PC-3 (cell line): ENCODE measurements around the gene SEPHS1. TPM values are rescaled to one million over a fixed set of nuclear protein-coding genes. Genes with fewer than 3 reads are reported as not detected.

ENCODE experiments used
- ATAC-seq: fragments of 200-7000 bp; cut with Tn5 transposase; 2 replicates; pipeline ENCODE4 v1.9.1; 2020; ENCODE audit warnings: mild to moderate bottlenecking, moderate library complexity
- BruUV-seq: library from RNA; stranded (reverse); fragments of 400-500 nt; replicated peaks from 2 replicates; lab custom pipeline; 2021; lab: Mats Ljungman, UMichigan
- CTCF ChIA-PET: fragments of 300-600 bp; sonication (Branson Sonifier 250); formaldehyde crosslinking; loops from one replicate; lab custom pipeline; 2022; ENCODE audit warnings: antibody characterized with exemption; lab: Charles Lee
- POLR2A ChIA-PET: fragments of 300-600 bp; sonication (Branson Sonifier 250); formaldehyde crosslinking; loops from one replicate; lab custom pipeline; 2022; ENCODE audit warnings: antibody characterized with exemption; ENCODE audit not compliant: unreplicated experiment; lab: Charles Lee
- DNase-seq: peaks from one replicate; pipeline ENCODE4 v3.0.0-alpha.2; 2015
- H2AFZ ChIP-seq: fragments of 300-600 bp; sonication (generic); 2 replicates; pipeline ENCODE4 v1.6.0; 2016; ENCODE audit warnings: antibody characterized with exemption, low read length
- H3F3A ChIP-seq: fragments of 300-600 bp; sonication (generic); one replicate; pipeline ENCODE4 v1.6.0; 2017; ENCODE audit warnings: antibody characterized with exemption, low read length, control low read depth, mild to moderate bottlenecking; ENCODE audit not compliant: unreplicated experiment
- H3K27ac ChIP-seq: fragments of 300-600 bp; sonication (generic); 2 replicates; pipeline ENCODE4 v1.5.1; 2016; ENCODE audit warnings: mild to moderate bottlenecking, low read length
- H3K27me3 ChIP-seq: fragments of 300-600 bp; sonication (generic); 2 replicates; pipeline ENCODE4 v1.6.1; 2016; ENCODE audit warnings: low read length, mixed read lengths
- H3K36me3 ChIP-seq: fragments of 300-600 bp; sonication (generic); 2 replicates; pipeline ENCODE4 v1.6.1; 2016; ENCODE audit warnings: low read depth, mixed run types, low read length, mixed read lengths
- H3K4me1 ChIP-seq: fragments of 300-600 bp; sonication (generic); 2 replicates; pipeline ENCODE4 v1.5.1; 2016; ENCODE audit warnings: low read length; ENCODE audit not compliant: insufficient read depth
- H3K4me2 ChIP-seq: fragments of 300-600 bp; sonication (generic); 2 replicates; pipeline ENCODE4 v1.6.0; 2016; ENCODE audit warnings: low read length
- H3K4me3 ChIP-seq: fragments of 300-600 bp; sonication (generic); 2 replicates; pipeline ENCODE4 v1.5.1; 2016; ENCODE audit warnings: mild to moderate bottlenecking, low read length, mixed read lengths
- H3K79me2 ChIP-seq: fragments of 300-600 bp; sonication (generic); 2 replicates; pipeline ENCODE4 v1.6.1; 2017; ENCODE audit warnings: low read length, mixed read lengths
- H3K9ac ChIP-seq: fragments of 300-600 bp; sonication (generic); 2 replicates; pipeline ENCODE4 v1.6.0; 2016; ENCODE audit warnings: mild to moderate bottlenecking, low read length
- H3K9me2 ChIP-seq: fragments of 300-600 bp; sonication (generic); replicated peaks from 2 replicates; pipeline ENCODE4 v1.6.1; 2016; ENCODE audit warnings: mixed run types, low read length, mixed read lengths
- H3K9me3 ChIP-seq: fragments of 300-600 bp; sonication (generic); 2 replicates; pipeline ENCODE4 v1.6.1; 2016; ENCODE audit warnings: low read length, mixed read lengths
- H4K20me1 ChIP-seq: fragments of 300-600 bp; sonication (generic); 2 replicates; pipeline ENCODE4 v1.6.1; 2016; ENCODE audit warnings: low read length, mixed read lengths
- CTCF ChIP-seq: fragments of 300-600 bp; sonication (generic); conservative IDR thresholded peaks from 2 replicates; pipeline ENCODE4 v1.5.1; 2017; ENCODE audit warnings: antibody characterized with exemption, low read depth, mild to moderate bottlenecking, low read length
- EZH2 ChIP-seq: fragments of 300-600 bp; sonication (generic); IDR thresholded peaks from one replicate; pipeline ENCODE4 v1.6.1; 2017; ENCODE audit warnings: antibody characterized with exemption, mild to moderate bottlenecking, low read length; ENCODE audit not compliant: unreplicated experiment
- EZH2phosphoT487 ChIP-seq: fragments of 300-600 bp; sonication (generic); IDR thresholded peaks from 2 replicates; pipeline ENCODE4 v1.6.1; 2018; ENCODE audit warnings: mild to moderate bottlenecking, antibody characterized with exemption, low read length, borderline replicate concordance
- intact Hi-C: fragments of 100-400 bp; cut with micrococcal nuclease; formaldehyde crosslinking; loops from 2 replicates; pipeline ENCODE4 v1.9.0; 2023
- total RNA-seq: library from RNA; depleted of rRNA; stranded (reverse); fragments of >200 nt; gene quantifications from 2 replicates; pipeline ENCODE4 v1.2.3, GENCODE V29; 2014

The SEPHS1 gene
- total RNA-seq, 1 experiment from 2014 or later: 42.5 TPM

- ChIA-PET CTCF (no interaction called here), POLR2A (no interaction called here)
- intact Hi-C loops: no loop called here
- peak overlapping the region; percentile 77 for H3K4me3 ChIP-seq
- H3K9me3 ChIP-seq: no peaks in the 10 kb centered on the region
- no peaks in the 10 kb centered on the region for H3F3A ChIP-seq
- H3K4me1 ChIP-seq: peaks cover 12% of the 10 kb centered on the region
- H3K9ac ChIP-seq: peak overlapping the region; percentile 87
- no peaks in the 10 kb centered on the region for H3K36me3 ChIP-seq
- no TSS peak for BruUV-seq
- H4K20me1 ChIP-seq: no peaks in the 10 kb centered on the region
- peak overlapping the region; percentile 97 for H3K4me2 ChIP-seq
- 0 out of 2 replicates have a peak overlapping the region, but pooled peaks have one; percentile 20 for H3K27ac ChIP-seq
- peak overlapping the region; percentile 59; the same call in 1 of the 2 replicates for H2AFZ ChIP-seq
- TF ChIP-seq EZH2 (no peak), CTCF (no peak), EZH2phosphoT487 (no peak)
- H3K79me2 ChIP-seq: peaks cover 46% of the 10 kb centered on the region
- H3K27me3 ChIP-seq: no peaks in the 10 kb centered on the region
- H3K9me2 ChIP-seq: no peaks in the 10 kb centered on the region
- ATAC-seq (peak; percentile 16), DNase-seq (no peak)
Observed at GRCh38 chr10:13347043-13347499, 1.0 kb downstream of the SEPHS1 start.

- peak overlapping the region; percentile 87 for H3K9ac ChIP-seq
- H4K20me1 ChIP-seq: no peaks in the 10 kb centered on the region
- no peaks in the 10 kb centered on the region for H3K36me3 ChIP-seq
- peak overlapping the region; percentile 20; the same call in 1 of the 2 replicates for H3K27ac ChIP-seq
- TF ChIP-seq EZH2phosphoT487 (no peak), CTCF (no peak), EZH2 (no peak)
- H2AFZ ChIP-seq: peak overlapping the region; percentile 59; the same call in 1 of the 2 replicates
- H3K4me3 ChIP-seq: peak overlapping the region; percentile 77
- H3K9me2 ChIP-seq: no peaks in the 10 kb centered on the region
- TSS peak; percentile 57 for BruUV-seq
- H3K9me3 ChIP-seq: no peaks in the 10 kb centered on the region
- peaks cover 46% of the 10 kb centered on the region for H3K79me2 ChIP-seq
- no peaks in the 10 kb centered on the region for H3K27me3 ChIP-seq
- H3K4me2 ChIP-seq: peak overlapping the region; percentile 97
- ChIA-PET POLR2A (no interaction called here), CTCF (no interaction called here)
- ATAC-seq: no peak
- DNase-seq: peak; percentile 35
- peaks cover 12% of the 10 kb centered on the region for H3K4me1 ChIP-seq
- H3F3A ChIP-seq: no peaks in the 10 kb centered on the region
- intact Hi-C loops: no loop called here
Observed at GRCh38 chr10:13346283-13347042, 1.6 kb downstream of the SEPHS1 start.
